GM12873 (cell line): ENCODE results near the gene SEPTIN5.
A peak's percentile ranks its signal among the peaks of the same experiment; 100 is the strongest.

ENCODE experiments used
- TF ChIP-seq, protein P1 (sequence below): IDR thresholded peaks from 2 replicates; pipeline ENCODE4 v1.5.1; 2012; ENCODE audit warnings: low read depth, mild to moderate bottlenecking, moderate library complexity, low read length, control low read depth; ENCODE audit not compliant: insufficient read depth; ENCODE audit errors: missing control alignments

SEPTIN5 gene

DNA sequence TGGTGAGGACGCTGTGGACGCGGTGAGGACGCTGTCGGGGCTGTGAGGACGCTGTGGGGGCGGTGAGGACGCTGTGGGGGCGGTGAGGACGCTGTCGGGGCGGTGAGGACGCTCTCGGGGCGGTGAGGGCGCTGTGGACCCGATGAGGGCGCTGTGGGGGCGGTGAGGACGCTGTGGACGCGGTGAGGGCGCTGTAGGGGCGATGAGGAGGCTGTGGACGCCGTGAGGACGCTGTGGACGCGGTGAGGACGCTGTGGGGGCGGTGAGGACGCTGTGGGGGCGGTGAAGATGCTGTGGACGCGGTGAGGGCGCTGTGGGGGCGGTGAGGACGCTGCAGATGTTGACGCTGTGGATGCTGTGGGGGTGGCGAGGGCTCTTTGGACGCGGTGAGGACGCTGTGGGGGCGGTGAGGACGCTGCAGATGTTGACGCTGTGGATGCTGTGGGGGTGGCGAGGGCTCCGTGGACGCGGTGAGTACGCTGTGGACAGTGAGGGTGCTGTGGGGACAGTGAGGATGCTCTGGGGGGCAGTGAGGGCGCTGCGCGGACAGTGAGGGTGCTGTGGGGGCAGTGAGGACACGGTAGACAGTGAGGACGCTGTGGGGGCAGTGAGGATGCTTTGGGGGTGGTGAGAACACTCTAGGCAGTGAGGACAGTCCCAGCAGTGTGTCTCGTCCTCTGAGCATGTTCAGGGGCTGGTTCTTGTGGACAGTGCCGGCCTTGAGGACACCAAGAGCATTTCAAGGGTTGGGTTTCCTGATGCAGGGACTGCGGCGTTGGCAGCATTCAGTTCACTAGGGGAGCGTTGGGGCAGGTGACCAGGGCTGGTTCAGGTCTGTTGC is 13.2 kb downstream of the SEPTIN5 start:
- TF ChIP-seq, protein P1, sequence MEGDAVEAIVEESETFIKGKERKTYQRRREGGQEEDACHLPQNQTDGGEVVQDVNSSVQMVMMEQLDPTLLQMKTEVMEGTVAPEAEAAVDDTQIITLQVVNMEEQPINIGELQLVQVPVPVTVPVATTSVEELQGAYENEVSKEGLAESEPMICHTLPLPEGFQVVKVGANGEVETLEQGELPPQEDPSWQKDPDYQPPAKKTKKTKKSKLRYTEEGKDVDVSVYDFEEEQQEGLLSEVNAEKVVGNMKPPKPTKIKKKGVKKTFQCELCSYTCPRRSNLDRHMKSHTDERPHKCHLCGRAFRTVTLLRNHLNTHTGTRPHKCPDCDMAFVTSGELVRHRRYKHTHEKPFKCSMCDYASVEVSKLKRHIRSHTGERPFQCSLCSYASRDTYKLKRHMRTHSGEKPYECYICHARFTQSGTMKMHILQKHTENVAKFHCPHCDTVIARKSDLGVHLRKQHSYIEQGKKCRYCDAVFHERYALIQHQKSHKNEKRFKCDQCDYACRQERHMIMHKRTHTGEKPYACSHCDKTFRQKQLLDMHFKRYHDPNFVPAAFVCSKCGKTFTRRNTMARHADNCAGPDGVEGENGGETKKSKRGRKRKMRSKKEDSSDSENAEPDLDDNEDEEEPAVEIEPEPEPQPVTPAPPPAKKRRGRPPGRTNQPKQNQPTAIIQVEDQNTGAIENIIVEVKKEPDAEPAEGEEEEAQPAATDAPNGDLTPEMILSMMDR, result no peak

DNA sequence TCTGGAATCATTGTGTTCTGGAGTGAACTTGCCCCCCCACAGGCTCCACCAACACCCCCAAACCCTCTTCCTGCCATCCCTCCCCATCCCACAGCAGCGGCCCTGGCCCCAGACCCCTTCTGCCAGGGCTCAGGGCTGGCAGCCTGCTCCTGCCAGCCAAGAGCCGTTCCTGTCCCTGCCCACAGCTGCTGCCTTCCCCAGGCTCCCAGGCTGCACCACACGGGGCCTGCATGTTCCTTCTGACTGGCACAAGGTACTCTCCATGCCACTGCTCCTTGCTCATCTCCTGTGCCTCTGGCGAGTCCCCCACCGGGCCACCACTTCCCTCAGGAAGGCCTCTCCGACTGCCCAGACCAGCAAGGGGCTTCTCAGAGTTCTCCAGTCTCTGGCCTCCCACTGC is 14.0 kb downstream of the SEPTIN5 start:
- TF ChIP-seq, protein P1, result no peak

DNA sequence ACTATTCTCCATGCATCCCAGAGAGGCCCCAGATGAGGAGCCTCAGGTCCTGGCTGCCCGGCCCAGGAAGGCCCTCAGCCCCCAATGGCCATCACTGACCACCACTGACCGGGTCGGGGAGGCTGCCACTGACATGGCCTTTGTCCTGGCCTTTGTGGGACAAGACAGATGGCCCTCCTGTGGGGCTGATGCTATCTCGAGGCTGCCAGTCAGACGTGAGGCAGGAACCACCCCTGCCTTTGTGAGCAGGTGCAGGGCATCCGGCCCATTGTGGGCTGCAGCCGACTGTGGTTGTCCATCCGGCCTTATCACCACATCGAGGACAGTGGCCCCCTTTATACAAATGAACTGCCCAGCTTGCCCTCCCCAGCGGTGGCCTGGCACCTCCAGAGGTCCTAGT is 14.5 kb downstream of the SEPTIN5 start:
- TF ChIP-seq, protein P1, result no peak

DNA sequence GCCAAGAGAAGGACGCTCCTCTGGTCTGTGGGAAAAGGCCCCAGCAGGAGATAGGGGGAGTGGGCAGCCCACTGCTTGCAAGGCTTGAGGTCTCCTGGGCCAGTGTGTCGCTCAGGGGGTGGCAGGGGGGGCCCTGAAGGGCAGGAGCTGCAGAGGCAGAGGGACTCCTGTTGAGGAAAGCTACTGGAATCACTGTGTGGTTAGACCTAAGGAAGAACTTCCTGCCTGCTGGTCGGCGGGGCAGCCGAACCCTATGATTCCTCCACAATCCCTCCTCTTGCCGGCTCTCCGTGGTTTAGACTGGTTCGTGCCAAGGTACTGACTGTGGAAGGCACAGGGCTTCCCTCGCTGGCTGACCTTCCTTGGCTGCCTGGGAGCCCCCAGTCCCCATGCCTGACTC is 15.2 kb downstream of the SEPTIN5 start:
- TF ChIP-seq, protein P1, result no peak

DNA sequence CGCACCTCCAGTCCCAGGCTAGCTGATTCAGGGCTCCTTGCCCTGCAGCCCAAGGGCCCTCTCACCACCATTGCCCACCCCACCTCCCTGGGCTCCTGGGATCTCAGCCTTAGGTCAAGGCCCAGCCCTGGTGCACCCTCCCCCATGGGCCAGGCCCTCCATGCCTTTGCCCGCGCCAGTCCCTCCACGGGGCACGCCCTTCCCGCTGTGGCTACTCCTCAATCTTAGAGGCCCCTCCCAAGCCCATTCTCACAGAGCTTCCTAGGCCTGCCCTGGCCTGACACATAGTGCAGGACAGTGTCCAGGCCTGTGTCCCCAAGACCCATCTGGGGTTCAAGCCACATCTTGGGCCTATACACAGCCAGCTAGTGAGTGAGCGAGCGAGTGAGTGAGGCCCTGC is 15.9 kb downstream of the SEPTIN5 start:
- TF ChIP-seq, protein P1, result no peak

DNA sequence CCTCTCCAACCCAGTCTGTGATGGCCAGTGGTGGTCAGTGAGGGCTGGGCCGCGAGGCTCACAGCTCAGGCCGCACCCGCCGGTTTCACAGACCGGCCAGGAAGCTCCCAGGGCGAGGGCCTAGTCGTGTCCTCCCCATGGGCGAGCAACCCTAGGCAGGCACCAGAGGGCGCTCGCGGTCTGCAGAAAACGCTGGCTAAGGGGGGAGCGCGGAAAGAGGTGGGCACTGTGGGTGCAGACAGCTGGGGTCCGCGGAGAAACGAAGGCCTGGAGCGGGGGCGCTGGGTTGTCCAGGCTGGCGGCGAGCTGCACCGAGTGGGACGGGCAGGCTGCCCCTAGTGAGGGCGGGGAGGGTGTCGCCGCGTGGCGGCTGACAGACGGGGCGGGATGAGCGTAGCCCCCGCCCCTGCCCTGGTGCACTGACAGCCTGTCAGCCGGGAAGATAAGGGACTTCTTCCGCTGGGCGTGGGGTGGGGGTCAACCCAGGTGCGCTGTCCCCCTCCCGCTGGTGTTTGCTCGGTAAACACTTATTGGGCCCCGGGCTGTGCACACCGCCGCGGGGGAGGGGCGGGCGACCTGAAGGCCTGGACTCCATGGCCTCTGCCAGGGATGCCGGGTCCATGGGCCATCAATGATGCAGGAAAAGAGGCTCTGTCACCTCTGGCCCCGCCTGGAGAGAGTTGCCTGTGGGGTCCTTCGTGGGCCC is 16.5 kb downstream of the SEPTIN5 start:
- TF ChIP-seq, protein P1, result peak; percentile 91

DNA sequence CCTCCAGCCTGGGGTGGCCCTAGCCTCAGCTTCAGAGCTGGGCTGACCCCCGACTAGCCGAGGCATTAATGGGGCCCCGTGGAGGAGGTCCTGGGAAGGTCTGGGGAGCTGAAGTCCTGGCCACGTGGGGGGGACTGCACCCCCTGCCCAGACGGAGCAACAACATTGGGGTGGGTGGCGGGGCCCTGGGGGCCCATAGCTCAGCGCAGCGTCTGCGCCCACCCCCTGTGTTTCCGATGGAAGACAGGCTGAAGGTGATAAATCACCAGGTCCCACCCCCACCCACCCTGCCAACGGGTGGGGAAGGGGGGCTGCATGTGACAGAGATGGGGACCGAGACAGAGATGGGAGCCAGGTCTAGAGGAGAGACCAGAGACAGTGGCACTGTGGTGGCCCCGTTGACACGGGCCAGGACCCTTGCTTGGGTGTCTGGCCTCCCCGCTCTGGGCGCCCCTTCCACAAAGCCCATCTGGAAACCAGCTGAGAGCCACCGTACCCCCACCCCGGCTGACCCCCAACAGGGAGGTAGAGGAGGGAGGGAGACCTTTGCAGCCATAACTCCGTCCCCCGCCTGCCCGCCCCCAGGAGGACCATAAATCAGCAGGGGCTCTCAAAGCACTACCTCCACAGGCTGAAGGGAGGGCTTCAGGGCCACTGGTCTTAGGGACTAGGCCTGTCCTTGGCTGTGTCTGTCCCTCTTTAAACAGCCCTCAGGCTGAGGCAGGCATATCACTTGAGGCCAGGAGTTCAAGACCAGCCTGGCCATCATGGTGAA is 17.2 kb downstream of the SEPTIN5 start:
- TF ChIP-seq, protein P1, result no peak
